WI38 (cell line): ENCODE measurements around the gene SLC11A1.

Experiments
- H3K4me3 ChIP-seq: 2 replicates; pipeline ENCODE4 v1.5.1; 2011; ENCODE audit warnings: low read depth, mild to moderate bottlenecking, control low read depth, low read length
- TF ChIP-seq, protein P1 (sequence below): IDR thresholded peaks from 2 replicates; pipeline ENCODE4 v1.5.1; 2012; ENCODE audit warnings: low read depth, mild to moderate bottlenecking, control low read depth, low read length

Gene SLC11A1

DNA sequence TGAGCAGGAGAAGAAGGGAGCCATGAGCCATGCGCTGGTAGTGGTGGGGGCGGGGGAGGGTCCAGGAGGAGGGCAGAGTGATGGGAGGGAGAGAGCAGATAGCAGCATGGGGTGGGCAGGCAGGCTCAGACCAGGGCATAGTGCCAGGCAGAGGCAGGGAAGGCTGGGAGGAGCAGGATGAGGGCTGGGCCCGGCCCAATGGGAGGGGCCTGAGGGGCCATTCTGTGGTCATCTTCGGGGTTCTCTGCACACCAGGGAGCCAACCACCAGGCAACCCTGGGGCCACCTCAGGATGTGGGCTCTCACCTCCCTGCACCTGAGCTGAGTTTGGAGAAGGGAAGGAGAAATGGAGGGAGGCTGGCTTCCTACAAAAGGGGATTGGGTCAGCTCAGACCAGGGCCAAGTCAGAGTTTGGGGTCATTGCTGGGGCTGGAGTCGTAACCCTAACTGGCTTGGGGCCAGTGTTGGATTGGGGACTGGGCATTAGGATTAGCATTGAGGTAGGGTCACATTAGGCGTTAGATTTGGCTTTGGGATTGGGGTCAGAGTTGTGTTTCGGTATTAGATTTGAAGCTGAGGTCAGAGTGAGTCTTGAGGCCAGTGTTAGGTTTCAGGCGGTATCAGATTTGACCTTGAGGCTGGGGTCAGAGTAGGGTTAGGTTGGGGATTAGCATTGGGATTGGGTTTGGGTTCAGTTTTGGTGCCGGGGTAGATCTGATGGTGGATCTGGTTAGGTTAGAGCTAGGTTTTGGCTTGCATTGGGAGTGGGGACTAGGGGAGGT lies 48.0 kb downstream of the SLC11A1 start:
- TF ChIP-seq, protein P1, sequence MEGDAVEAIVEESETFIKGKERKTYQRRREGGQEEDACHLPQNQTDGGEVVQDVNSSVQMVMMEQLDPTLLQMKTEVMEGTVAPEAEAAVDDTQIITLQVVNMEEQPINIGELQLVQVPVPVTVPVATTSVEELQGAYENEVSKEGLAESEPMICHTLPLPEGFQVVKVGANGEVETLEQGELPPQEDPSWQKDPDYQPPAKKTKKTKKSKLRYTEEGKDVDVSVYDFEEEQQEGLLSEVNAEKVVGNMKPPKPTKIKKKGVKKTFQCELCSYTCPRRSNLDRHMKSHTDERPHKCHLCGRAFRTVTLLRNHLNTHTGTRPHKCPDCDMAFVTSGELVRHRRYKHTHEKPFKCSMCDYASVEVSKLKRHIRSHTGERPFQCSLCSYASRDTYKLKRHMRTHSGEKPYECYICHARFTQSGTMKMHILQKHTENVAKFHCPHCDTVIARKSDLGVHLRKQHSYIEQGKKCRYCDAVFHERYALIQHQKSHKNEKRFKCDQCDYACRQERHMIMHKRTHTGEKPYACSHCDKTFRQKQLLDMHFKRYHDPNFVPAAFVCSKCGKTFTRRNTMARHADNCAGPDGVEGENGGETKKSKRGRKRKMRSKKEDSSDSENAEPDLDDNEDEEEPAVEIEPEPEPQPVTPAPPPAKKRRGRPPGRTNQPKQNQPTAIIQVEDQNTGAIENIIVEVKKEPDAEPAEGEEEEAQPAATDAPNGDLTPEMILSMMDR = no peak
- no peak overlapping the region for H3K4me3 ChIP-seq

DNA sequence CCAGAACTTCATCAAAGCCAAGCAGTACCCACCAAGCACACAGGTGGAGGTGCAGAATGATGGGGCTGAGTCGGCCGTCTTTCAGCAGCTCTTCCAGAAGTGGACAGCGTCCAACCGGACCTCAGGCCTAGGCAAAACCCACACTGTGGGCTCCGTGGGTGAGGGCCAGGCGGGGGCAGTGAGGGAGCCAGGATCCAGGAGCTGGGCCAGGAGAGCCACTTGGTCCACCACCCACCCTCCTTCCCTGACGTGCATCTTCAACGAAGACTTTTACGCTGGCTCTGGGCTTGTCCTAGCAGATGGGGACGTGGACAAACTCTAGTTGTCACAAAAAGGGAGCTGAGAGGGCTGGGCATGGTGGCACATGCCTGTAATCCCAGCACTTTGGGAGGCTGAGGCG lies 48.6 kb downstream of the SLC11A1 start:
- TF ChIP-seq, protein P1 = no peak
- H3K4me3 ChIP-seq = no peak overlapping the region

DNA sequence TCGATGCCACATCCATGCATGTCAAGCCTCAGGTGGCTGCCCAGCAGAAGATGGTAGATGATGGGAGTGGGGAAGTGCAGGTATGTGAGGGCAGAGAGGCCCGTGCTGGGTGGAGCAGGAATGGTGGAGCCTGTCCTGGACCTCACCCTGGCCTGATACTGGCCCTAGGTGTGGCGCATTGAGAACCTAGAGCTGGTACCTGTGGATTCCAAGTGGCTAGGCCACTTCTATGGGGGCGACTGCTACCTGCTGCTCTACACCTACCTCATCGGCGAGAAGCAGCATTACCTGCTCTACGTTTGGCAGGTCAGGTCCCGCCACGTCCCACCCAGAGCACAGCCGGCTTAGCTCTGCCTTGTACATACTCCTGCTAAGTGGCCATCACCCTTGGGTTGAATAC lies 49.8 kb downstream of the SLC11A1 start:
- TF ChIP-seq, protein P1 = no peak
- H3K4me3 ChIP-seq = no peak overlapping the region

GRCh38 chr2:218432676-218433365 lies 50.7 kb downstream of the SLC11A1 start:
- H3K4me3 ChIP-seq = no peak overlapping the region
- TF ChIP-seq, protein P1 = no peak

GRCh38 chr2:218434456-218434855 lies 52.4 kb downstream of the SLC11A1 start:
- H3K4me3 ChIP-seq = no peak overlapping the region
- TF ChIP-seq, protein P1 = no peak

GRCh38 chr2:218435003-218435982 lies 53.2 kb downstream of the SLC11A1 start:
- TF ChIP-seq, protein P1 = no peak
- H3K4me3 ChIP-seq = no peak overlapping the region
